Tracheal epithelial cell (primary cell): ENCODE measurements around the gene RBMY1E. TPM values are rescaled to one million over a fixed set of nuclear protein-coding genes. Genes with fewer than 3 reads are reported as not detected.

Experiments
- total RNA-seq: library from RNA; depleted of rRNA; stranded (reverse); fragments of >200 nt; gene quantifications from 2 replicates; pipeline ENCODE4 v1.2.1, GENCODE V29; 2014

RBMY1E gene
- total RNA-seq: not detected in 2 replicates

GRCh38 chrY:21917932-21918331, at the start of gene RBMY1E:
Gene RBMY1E, minus strand, starts transcription at chrY:21918032. Its CDS starts 1,978 bp downstream, at chrY:21916054.

GRCh38 chrY:21894426-21894825, 23.4 kb downstream of the RBMY1E start, which contains the start of gene RBMY1D:
Gene RBMY1D, minus strand, starts transcription at chrY:21894526. Its CDS starts 2,013 bp downstream, at chrY:21892513.

Other genes starting within 250 kb of the RBMY1E start
- gene RBMY1D, start 23.5 kb downstream of the RBMY1E start, total RNA-seq: not detected in 2 replicates